PC-9 (cell line): Measurements from ENCODE around the gene METTL27.
"Not testable (repeated sequence)": the region's sequence is repeated elsewhere in the genome, so short reads cannot be mapped to it uniquely, and the experiment has no call there.

Source experiments
- EZH2 ChIP-seq: fragments of 200-600 bp; sonication (generic); IDR thresholded peaks from 2 replicates; pipeline ENCODE4 v1.8.0; 2017; ENCODE audit warnings: antibody characterized with exemption, low read depth
- TF ChIP-seq, protein P1 (sequence below): fragments of 200-600 bp; sonication (generic); conservative IDR thresholded peaks from 2 replicates; pipeline ENCODE4 v1.6.1; 2017; ENCODE audit warnings: mixed run types, antibody characterized with exemption, mild to moderate bottlenecking, moderate library complexity

DNA sequence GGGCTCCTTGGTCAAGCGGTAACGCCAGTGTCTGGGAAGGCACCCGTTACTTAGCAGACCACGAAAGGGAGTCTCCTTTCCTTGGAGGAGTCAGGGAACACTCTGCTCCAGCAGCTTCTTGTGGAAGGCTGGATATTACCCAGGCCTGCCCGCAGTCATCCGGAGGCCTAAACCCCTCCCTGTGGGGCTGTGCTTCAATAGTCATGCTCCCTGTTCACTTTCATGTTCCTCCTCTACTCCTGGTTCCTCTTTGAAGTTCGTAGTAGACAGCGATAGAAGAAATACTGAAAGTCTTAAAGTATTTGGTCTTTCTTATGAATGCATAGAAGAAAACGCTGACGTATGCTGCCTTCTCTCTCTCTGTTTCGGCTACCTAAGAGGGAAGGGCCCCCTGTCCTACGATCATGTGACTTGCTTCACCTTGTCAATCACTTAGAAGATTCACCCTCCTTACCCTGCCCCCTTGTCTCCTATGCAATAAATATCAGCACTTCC lies 3.4 kb upstream of the METTL27 start:
- TF ChIP-seq, protein P1, sequence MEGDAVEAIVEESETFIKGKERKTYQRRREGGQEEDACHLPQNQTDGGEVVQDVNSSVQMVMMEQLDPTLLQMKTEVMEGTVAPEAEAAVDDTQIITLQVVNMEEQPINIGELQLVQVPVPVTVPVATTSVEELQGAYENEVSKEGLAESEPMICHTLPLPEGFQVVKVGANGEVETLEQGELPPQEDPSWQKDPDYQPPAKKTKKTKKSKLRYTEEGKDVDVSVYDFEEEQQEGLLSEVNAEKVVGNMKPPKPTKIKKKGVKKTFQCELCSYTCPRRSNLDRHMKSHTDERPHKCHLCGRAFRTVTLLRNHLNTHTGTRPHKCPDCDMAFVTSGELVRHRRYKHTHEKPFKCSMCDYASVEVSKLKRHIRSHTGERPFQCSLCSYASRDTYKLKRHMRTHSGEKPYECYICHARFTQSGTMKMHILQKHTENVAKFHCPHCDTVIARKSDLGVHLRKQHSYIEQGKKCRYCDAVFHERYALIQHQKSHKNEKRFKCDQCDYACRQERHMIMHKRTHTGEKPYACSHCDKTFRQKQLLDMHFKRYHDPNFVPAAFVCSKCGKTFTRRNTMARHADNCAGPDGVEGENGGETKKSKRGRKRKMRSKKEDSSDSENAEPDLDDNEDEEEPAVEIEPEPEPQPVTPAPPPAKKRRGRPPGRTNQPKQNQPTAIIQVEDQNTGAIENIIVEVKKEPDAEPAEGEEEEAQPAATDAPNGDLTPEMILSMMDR = not testable (repeated sequence)
- TF ChIP-seq EZH2 = not testable (repeated sequence)
